Pancreas (tissue), 10 donors: ENCODE results near the gene C4B. TPM values are rescaled to one million over a fixed set of nuclear protein-coding genes. Genes with fewer than 3 reads are reported as not detected.

Experiments
- ATAC-seq, 4 donors: fragments of 200-7000 bp; cut with Tn5 transposase; one replicate each; pipeline versions ENCODE4 v1.8.0 to v1.9.1; 2020; ENCODE audit warnings: mild to moderate bottlenecking in 4 of 4, moderate library complexity in 4 of 4
- DNase-seq, 6 donors: peaks; one replicate each; pipeline ENCODE4 v3.0.0-alpha.2; 2020
- FAIRE-seq: peaks from 2 replicates; lab custom pipeline; 2012; peaks lifted over from hg19 to GRCh38; lab: Jason Lieb, UNC
- H3K27ac ChIP-seq, 4 donors: fragments of 200-600 bp; sonication (generic); 1 replicate in 3 of 4; 2 replicates in 1 of 4; pipeline versions ENCODE4 v1.5.0 to v1.8.0; 2020
- H3K27me3 ChIP-seq, 4 donors: fragments of 200-600 bp; one replicate each; pipeline ENCODE4 v1.8.0; 2021
- H3K36me3 ChIP-seq, 3 donors: fragments of 200-600 bp; sonication (generic) in 1 of 3; one replicate each; pipeline versions ENCODE4 v1.5.0 to v1.8.0; 2020 to 2021
- H3K4me1 ChIP-seq, 3 donors: fragments of 200-600 bp; one replicate each; pipeline ENCODE4 v1.8.0; 2021
- H3K4me3 ChIP-seq, 4 donors: fragments of 200-600 bp; sonication (generic) in 2 of 4; one replicate each; pipeline versions ENCODE4 v1.5.0 to v1.8.0; 2020 to 2021
- H3K9me3 ChIP-seq, 4 donors: fragments of 200-600 bp; one replicate each; pipeline ENCODE4 v1.8.0; 2021
- WGBS, 2 donors: extraction: QIAGEN DNeasy Blood & Tissue Kit; methylation state at CpG; one replicate each; pipeline ENCODE4 v1.1.7; 2013; 5-methylcytosine and 5-hydroxymethylcytosine counted together
- intact Hi-C, 3 donors: fragments of 100-400 bp; cut with DNase I; formaldehyde crosslinking; loops; one replicate each; pipeline versions ENCODE4 v1.11.1 to v1.14.2; 2022
- polyA plus RNA-seq, 2 donors: library from polyadenylated mRNA; stranded (reverse); fragments of 200-250 nt; gene quantifications; one replicate each; pipeline ENCODE4 v1.2.3, GENCODE V29; 2013
- total RNA-seq, 6 donors: library from RNA; stranded (reverse); fragmentation: NEBNext Ultra II Directional in 4 of 6; extraction: Animal tissue kit (Norgen Biotek cat#: 25700) in 4 of 6; gene quantifications; one replicate each; pipeline versions ENCODE4 v1.2.1 to v1.2.4, GENCODE V29; 2021 to 2023
- TF ChIP-seq, protein P1 (sequence below), 4 donors: fragments of 200-600 bp; sonication (generic) in 3 of 4; IDR thresholded peaks; one replicate each; pipeline versions ENCODE4 v1.5.0 to v1.8.0; 2021; ENCODE audit warnings: antibody characterized with exemption in 4 of 4
- donor health status: healthy with polysubstance abuse.
- donor health status: DM: no; HTN: no; CAD: no; lungs with moderate emphysema.
- donor health status: DM: no; HTN: no; CAD: no.
- donor health status: control.
- donor health status: control.
- donor health status: Bipolar disorder and iron deficiency.
- donor health status: DM: yes; HTN: yes; CAD: no.
- donor health status: DM: no; HTN: no; CAD: no.
- donor health status: DM: no; HTN: no; CAD: no.
- donor health status: DM: yes; HTN: yes; CAD: no.

Gene C4B
- total and polyA plus RNA-seq, 8 donors: 15.3 to 665 (median 141) TPM

DNA sequence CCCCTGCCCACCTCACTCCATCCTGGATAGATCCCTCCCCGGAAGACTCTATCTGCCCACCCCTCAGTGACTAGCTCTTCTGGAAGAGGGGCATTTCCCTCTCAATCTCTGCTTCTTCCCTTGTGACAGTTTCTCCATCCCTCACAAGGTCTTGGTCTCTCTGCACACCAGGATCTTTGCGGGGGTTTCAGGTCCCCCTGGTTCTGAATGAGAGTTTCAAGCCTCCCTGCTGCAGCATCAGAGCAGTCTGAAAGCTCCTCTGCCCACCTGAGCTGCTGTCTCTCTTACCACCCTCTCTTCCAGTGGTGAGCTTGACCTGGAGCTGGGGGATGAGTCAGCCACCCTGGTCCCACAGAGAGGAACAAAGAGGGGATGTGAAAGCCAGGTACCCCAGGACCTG lies 70.2 kb downstream of the C4B start:
- DNase-seq: no peak
- intact Hi-C loops: no loop called here
- TF ChIP-seq, protein P1, sequence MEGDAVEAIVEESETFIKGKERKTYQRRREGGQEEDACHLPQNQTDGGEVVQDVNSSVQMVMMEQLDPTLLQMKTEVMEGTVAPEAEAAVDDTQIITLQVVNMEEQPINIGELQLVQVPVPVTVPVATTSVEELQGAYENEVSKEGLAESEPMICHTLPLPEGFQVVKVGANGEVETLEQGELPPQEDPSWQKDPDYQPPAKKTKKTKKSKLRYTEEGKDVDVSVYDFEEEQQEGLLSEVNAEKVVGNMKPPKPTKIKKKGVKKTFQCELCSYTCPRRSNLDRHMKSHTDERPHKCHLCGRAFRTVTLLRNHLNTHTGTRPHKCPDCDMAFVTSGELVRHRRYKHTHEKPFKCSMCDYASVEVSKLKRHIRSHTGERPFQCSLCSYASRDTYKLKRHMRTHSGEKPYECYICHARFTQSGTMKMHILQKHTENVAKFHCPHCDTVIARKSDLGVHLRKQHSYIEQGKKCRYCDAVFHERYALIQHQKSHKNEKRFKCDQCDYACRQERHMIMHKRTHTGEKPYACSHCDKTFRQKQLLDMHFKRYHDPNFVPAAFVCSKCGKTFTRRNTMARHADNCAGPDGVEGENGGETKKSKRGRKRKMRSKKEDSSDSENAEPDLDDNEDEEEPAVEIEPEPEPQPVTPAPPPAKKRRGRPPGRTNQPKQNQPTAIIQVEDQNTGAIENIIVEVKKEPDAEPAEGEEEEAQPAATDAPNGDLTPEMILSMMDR (IDR thresholded peaks at IDR 0.05): no peak
- no peaks in the 10 kb centered on the region for H3K9me3 ChIP-seq
- H3K4me3 ChIP-seq: no peak overlapping the region
- H3K27ac ChIP-seq: no peak overlapping the region
- ATAC-seq: no peak
- no peaks in the 10 kb centered on the region for H3K36me3 ChIP-seq
- no peaks in the 10 kb centered on the region for H3K27me3 ChIP-seq
- FAIRE-seq: no peak
- H3K4me1 ChIP-seq: no peaks in the 10 kb centered on the region
- WGBS, 2 donors: 61 to 78% methylated on average over 2 of the region's 2 CpGs

Other genes with a start within 250 kb of the C4B start
- 1 to 10 TPM; 2.9 to 5.0 (median 4.3) TPM for gene VWA7, start 237.5 kb upstream of the C4B start, total RNA-seq
- 10 to 100 TPM in 1 of 2 donors, 1 to 10 TPM in 1; 5.6 to 11.9 TPM for gene VWA7, start 237.5 kb upstream of the C4B start, polyA plus RNA-seq
- 10 to 100 TPM; 22.0 to 48.1 (median 36.2) TPM for gene VARS1, start 219.0 kb upstream of the C4B start, total RNA-seq
- 10 to 100 TPM; 35.3 to 67.3 TPM for gene VARS1, start 219.0 kb upstream of the C4B start, polyA plus RNA-seq
- gene LSM2, start 207.8 kb upstream of the C4B start, total RNA-seq: 10 to 100 TPM; 11.0 to 23.1 (median 19.0) TPM
- gene LSM2, start 207.8 kb upstream of the C4B start, polyA plus RNA-seq: 10 to 100 TPM; 25.1 to 27.3 TPM
- 1 to 10 TPM in 2 of 6 donors, under 1 TPM in 4; 0.51 to 1.2 (median 0.68) TPM for gene HSPA1L, start 199.5 kb upstream of the C4B start, total RNA-seq
- gene HSPA1L, start 199.5 kb upstream of the C4B start, polyA plus RNA-seq: 1 to 10 TPM in 1 of 2 donors, under 1 TPM in 1; 0.46 to 1.0 TPM
- 100 to 1,000 TPM in 1 of 6 donors, 10 to 100 TPM in 5; 18.2 to 195 (median 29.6) TPM for gene HSPA1A, start 199.3 kb upstream of the C4B start, total RNA-seq
- gene HSPA1A, start 199.3 kb upstream of the C4B start, polyA plus RNA-seq: 10 to 100 TPM; 51.7 to 85.0 TPM
- gene HSPA1B, start 187.1 kb upstream of the C4B start, total RNA-seq: 100 to 1,000 TPM in 2 of 6 donors, 10 to 100 TPM in 4; 24.6 to 248 (median 43.2) TPM
- 10 to 100 TPM; 18.4 to 60.4 TPM for gene HSPA1B, start 187.1 kb upstream of the C4B start, polyA plus RNA-seq
- gene NEU1, start 152.0 kb upstream of the C4B start, total RNA-seq: 10 to 100 TPM; 19.0 to 34.7 (median 22.2) TPM
- gene NEU1, start 152.0 kb upstream of the C4B start, polyA plus RNA-seq: 10 to 100 TPM; 26.5 to 38.5 TPM
- 10 to 100 TPM in 5 of 6 donors, 1 to 10 TPM in 1; 4.6 to 57.3 (median 13.7) TPM for gene SLC44A4, start 135.8 kb upstream of the C4B start, total RNA-seq
- 1 to 10 TPM; 6.5 to 9.0 TPM for gene SLC44A4, start 135.8 kb upstream of the C4B start, polyA plus RNA-seq
- gene EHMT2, start 117.1 kb upstream of the C4B start, total RNA-seq: 10 to 100 TPM; 13.4 to 29.1 (median 18.3) TPM
- 10 to 100 TPM; 42.3 to 55.8 TPM for gene EHMT2, start 117.1 kb upstream of the C4B start, polyA plus RNA-seq
- 1 to 10 TPM in 4 of 6 donors, under 1 TPM in 2; 0.60 to 4.5 (median 1.9) TPM for gene ZBTB12, start 112.7 kb upstream of the C4B start, total RNA-seq
- gene ZBTB12, start 112.7 kb upstream of the C4B start, polyA plus RNA-seq: 1 to 10 TPM; 2.1 to 2.2 TPM
- 10 to 100 TPM in 1 of 6 donors, 1 to 10 TPM in 5; 1.1 to 14.0 (median 4.4) TPM for gene C2, start 87.1 kb upstream of the C4B start, total RNA-seq
- 1 to 10 TPM in 1 of 2 donors, under 1 TPM in 1; 0.63 to 1.8 TPM for gene C2, start 87.1 kb upstream of the C4B start, polyA plus RNA-seq
- 100 to 1,000 TPM in 2 of 6 donors, 10 to 100 TPM in 4; 23.4 to 330 (median 57.1) TPM for gene CFB, start 68.7 kb upstream of the C4B start, total RNA-seq
- 100 to 1,000 TPM; 101 to 117 TPM for gene CFB, start 68.7 kb upstream of the C4B start, polyA plus RNA-seq
- 10 to 100 TPM; 22.5 to 40.8 (median 28.2) TPM for gene NELFE, start 55.8 kb upstream of the C4B start, total RNA-seq
- gene NELFE, start 55.8 kb upstream of the C4B start, polyA plus RNA-seq: 10 to 100 TPM; 33.8 to 43.8 TPM
- gene SKIC2, start 55.6 kb upstream of the C4B start, total RNA-seq: 10 to 100 TPM; 21.4 to 46.3 (median 25.6) TPM
- gene SKIC2, start 55.6 kb upstream of the C4B start, polyA plus RNA-seq: 100 to 1,000 TPM; 117 to 163 TPM
- 10 to 100 TPM in 4 of 6 donors, 1 to 10 TPM in 2; 8.2 to 12.6 (median 11.0) TPM for gene DXO, start 42.7 kb upstream of the C4B start, total RNA-seq
- gene DXO, start 42.7 kb upstream of the C4B start, polyA plus RNA-seq: 10 to 100 TPM; 32.0 to 39.7 TPM
- 100 to 1,000 TPM in 3 of 6 donors, 10 to 100 TPM in 3; 14.0 to 789 (median 112) TPM for gene C4A, start 32.7 kb upstream of the C4B start, total RNA-seq
- gene C4A, start 32.7 kb upstream of the C4B start, polyA plus RNA-seq: 100 to 1,000 TPM in 1 of 2 donors, 10 to 100 TPM in 1; 40.3 to 130 TPM
- gene CYP21A2, start 23.6 kb downstream of the C4B start, total RNA-seq: 1 to 10 TPM in 1 of 6 donors, under 1 TPM in 5; 0.23 to 1.5 (median 0.71) TPM
- 1 to 10 TPM; 1.3 to 2.7 TPM for gene CYP21A2, start 23.6 kb downstream of the C4B start, polyA plus RNA-seq
- 10 to 100 TPM in 2 of 6 donors, 1 to 10 TPM in 4; 5.2 to 15.2 (median 7.1) TPM for gene TNXB, start 94.5 kb downstream of the C4B start, total RNA-seq
- 10 to 100 TPM; 13.1 to 18.6 TPM for gene TNXB, start 94.5 kb downstream of the C4B start, polyA plus RNA-seq
- gene ATF6B, start 113.5 kb downstream of the C4B start, total RNA-seq: 10 to 100 TPM; 30.2 to 56.5 (median 36.3) TPM
- 10 to 100 TPM; 54.0 to 68.0 TPM for gene ATF6B, start 113.5 kb downstream of the C4B start, polyA plus RNA-seq
- gene FKBPL, start 115.5 kb downstream of the C4B start, total RNA-seq: 1 to 10 TPM; 2.0 to 4.7 (median 3.3) TPM
- gene FKBPL, start 115.5 kb downstream of the C4B start, polyA plus RNA-seq: 1 to 10 TPM; 5.0 to 5.9 TPM
- gene PRRT1, start 137.1 kb downstream of the C4B start, total RNA-seq: under 1 TPM; 0.08 to 0.69 (median 0.37) TPM
- 1 to 10 TPM; 3.3 to 5.8 TPM for gene PRRT1, start 137.1 kb downstream of the C4B start, polyA plus RNA-seq
- gene PPT2, start 139.3 kb downstream of the C4B start, total RNA-seq: 10 to 100 TPM in 1 of 6 donors, 1 to 10 TPM in 5; 5.6 to 13.9 (median 8.0) TPM
- gene PPT2, start 139.3 kb downstream of the C4B start, polyA plus RNA-seq: 10 to 100 TPM in 1 of 2 donors, 1 to 10 TPM in 1; 9.2 to 12.2 TPM
- gene EGFL8, start 149.8 kb downstream of the C4B start, total RNA-seq: 10 to 100 TPM in 1 of 6 donors, 1 to 10 TPM in 5; 2.2 to 10.8 (median 5.4) TPM
- 10 to 100 TPM; 23.1 to 46.8 TPM for gene EGFL8, start 149.8 kb downstream of the C4B start, polyA plus RNA-seq
- 10 to 100 TPM; 10.1 to 28.1 (median 15.7) TPM for gene AGPAT1, start 161.3 kb downstream of the C4B start, total RNA-seq
- 10 to 100 TPM; 19.6 to 24.5 TPM for gene AGPAT1, start 161.3 kb downstream of the C4B start, polyA plus RNA-seq
- gene RNF5, start 163.6 kb downstream of the C4B start, total RNA-seq: 10 to 100 TPM; 16.1 to 28.5 (median 23.2) TPM
- gene RNF5, start 163.6 kb downstream of the C4B start, polyA plus RNA-seq: 10 to 100 TPM; 29.0 to 41.4 TPM
- gene AGER, start 169.5 kb downstream of the C4B start, total RNA-seq: 1 to 10 TPM; 1.9 to 4.4 (median 2.9) TPM
- 10 to 100 TPM; 14.1 to 20.6 TPM for gene AGER, start 169.5 kb downstream of the C4B start, polyA plus RNA-seq
- gene PBX2, start 175.4 kb downstream of the C4B start, total RNA-seq: 10 to 100 TPM; 20.4 to 45.7 (median 26.1) TPM
- 10 to 100 TPM; 45.9 to 56.3 TPM for gene PBX2, start 175.4 kb downstream of the C4B start, polyA plus RNA-seq
- gene GPSM3, start 177.8 kb downstream of the C4B start, total RNA-seq: 10 to 100 TPM in 1 of 6 donors, 1 to 10 TPM in 3, under 1 TPM in 2; 0.59 to 10.1 (median 2.9) TPM
- gene GPSM3, start 177.8 kb downstream of the C4B start, polyA plus RNA-seq: 1 to 10 TPM; 5.2 to 5.4 TPM
- 1 to 10 TPM; 3.1 to 7.1 (median 4.7) TPM for gene NOTCH4, start 209.3 kb downstream of the C4B start, total RNA-seq
- gene NOTCH4, start 209.3 kb downstream of the C4B start, polyA plus RNA-seq: 10 to 100 TPM; 27.4 to 45.2 TPM